Caco-2 (cell line): ENCODE results near the gene CHI3L1. TPM values are rescaled to one million over a fixed set of nuclear protein-coding genes. Genes with fewer than 3 reads are reported as not detected.

Source experiments
- BruUV-seq: library from RNA; stranded (reverse); fragments of 400-500 nt; replicated peaks from 2 replicates; lab custom pipeline; 2021; lab: Mats Ljungman, UMichigan
- CTCF ChIA-PET: fragments of 300-600 bp; sonication (Branson Sonifier 250); formaldehyde crosslinking; loops from one replicate; lab custom pipeline; 2022; ENCODE audit warnings: antibody characterized with exemption; lab: Charles Lee
- POLR2A ChIA-PET: fragments of 300-600 bp; sonication (Branson Sonifier 250); formaldehyde crosslinking; loops from one replicate; lab custom pipeline; 2022; ENCODE audit warnings: antibody characterized with exemption; lab: Charles Lee
- DNase-seq, 2 experiments: peaks; one replicate each; pipeline versions ENCODE4 v3.0.0 to v3.0.0-alpha.2; 2020 to 2022
- H3K27me3 ChIP-seq: replicated peaks from 2 replicates; pipeline ENCODE4 v1.6.0; 2011; ENCODE audit warnings: low read length; ENCODE audit not compliant: control insufficient read depth, insufficient read depth
- H3K36me3 ChIP-seq: 2 replicates; pipeline ENCODE4 v1.5.1; 2011; ENCODE audit warnings: low read length; ENCODE audit not compliant: control insufficient read depth, insufficient read depth
- H3K4me1 ChIP-seq: fragments of 250-450 bp; sonication (Bioruptor Pico); 2 replicates; pipeline ENCODE4 v1.5.1; 2020; ENCODE audit warnings: mild to moderate bottlenecking
- H3K4me3 ChIP-seq: 2 replicates; pipeline ENCODE4 v1.5.1; 2011; ENCODE audit warnings: low read depth, mild to moderate bottlenecking, control low read depth, low read length
- H3K9me3 ChIP-seq: fragments of 250-450 bp; sonication (Bioruptor Pico); 2 replicates; pipeline ENCODE4 v1.5.1; 2020; ENCODE audit warnings: mild to moderate bottlenecking, moderate library complexity
- H3K27ac Mint-ChIP-seq: one replicate; pipeline ENCODE4 v1.8.0; 2022; ENCODE audit warnings: mixed read lengths; ENCODE audit not compliant: unreplicated experiment
- H3K27me3 Mint-ChIP-seq: one replicate; pipeline ENCODE4 v1.8.0; 2022; ENCODE audit warnings: mixed read lengths; ENCODE audit not compliant: insufficient read depth, unreplicated experiment
- H3K36me3 Mint-ChIP-seq: one replicate; pipeline ENCODE4 v1.8.0; 2022; ENCODE audit warnings: mild to moderate bottlenecking, mixed read lengths; ENCODE audit not compliant: insufficient read depth, unreplicated experiment
- H3K4me1 Mint-ChIP-seq: one replicate; pipeline ENCODE4 v1.8.0; 2022; ENCODE audit warnings: low read depth, mixed read lengths; ENCODE audit not compliant: unreplicated experiment
- H3K4me3 Mint-ChIP-seq: one replicate; pipeline ENCODE4 v1.8.0; 2022; ENCODE audit warnings: mild to moderate bottlenecking, moderate library complexity, mixed read lengths; ENCODE audit not compliant: unreplicated experiment
- H3K9me3 Mint-ChIP-seq: one replicate; pipeline ENCODE4 v1.8.0; 2022; ENCODE audit warnings: mixed read lengths; ENCODE audit not compliant: unreplicated experiment
- CTCF ChIP-seq, 2 experiments: fragments of 200-600 bp in 1 of 2; IDR thresholded peaks; 1 replicate in 1 of 2; 2 replicates in 1 of 2; pipeline versions ENCODE4 v1.5.1 to v1.8.0; 2011 to 2022; ENCODE audit warnings: antibody characterized with exemption in 1 of 2, control low read depth in 1 of 2, inconsistent platforms in 1 of 2, low read depth in 1 of 2, low read length in 1 of 2, mild to moderate bottlenecking in 1 of 2, moderate library complexity in 1 of 2; ENCODE audit not compliant: insufficient read depth in 1 of 2, severe bottlenecking in 1 of 2, unreplicated experiment in 1 of 2
- intact Hi-C: fragments of 100-400 bp; cut with micrococcal nuclease; formaldehyde crosslinking; loops from one replicate; pipeline ENCODE4 v1.10.0; 2022; ENCODE audit not compliant: unreplicated experiment
- total RNA-seq: library from RNA; stranded (reverse); gene quantifications from 2 replicates; pipeline ENCODE4 v1.2.3, GENCODE V29; 2022

The CHI3L1 gene
- total RNA-seq, 1 experiment from 2014 or later, result 235 TPM

- no peak overlapping the region for H3K27ac Mint-ChIP-seq
- no peaks in the 10 kb centered on the region for H3K9me3 Mint-ChIP-seq
- ChIA-PET CTCF (interaction anchor here (1.1 to 1.2 kb wide), 2 partner anchors 18 to 26 kb away, joined by 3 read pairs; no protein-coding TSS in a partner anchor), POLR2A (no interaction called here)
- peaks cover 7% of the 10 kb centered on the region for H3K36me3 Mint-ChIP-seq
- Histone ChIP-seq H3K36me3 (no peaks in the 10 kb centered on the region), H3K4me1 (no peaks in the 10 kb centered on the region), H3K9me3 (no peaks in the 10 kb centered on the region), H3K4me3 (no peak overlapping the region), H3K27me3 (no peaks in the 10 kb centered on the region)
- peaks cover 14% of the 10 kb centered on the region for H3K4me1 Mint-ChIP-seq
- no peak for DNase-seq
- no TSS peak for BruUV-seq
- no peaks in the 10 kb centered on the region for H3K27me3 Mint-ChIP-seq
- intact Hi-C loops, result no loop called here
- no peak for TF ChIP-seq CTCF (IDR thresholded peaks at IDR 0.05; ENCODE audit: insufficient read depth in 1 of 2, low read depth in 1 of 2, low read length in 1 of 2, severe bottlenecking in 1 of 2, unreplicated experiment in 1 of 2)
- H3K4me3 Mint-ChIP-seq, result no peak overlapping the region
Observed at GRCh38 chr1:203146537-203146936, 40.0 kb downstream of the CHI3L1 start.

GRCh38 chr1:203146042-203146369 lies 40.5 kb downstream of the CHI3L1 start:
- Histone ChIP-seq H3K4me1 (no peaks in the 10 kb centered on the region), H3K4me3 (no peak overlapping the region), H3K9me3 (no peaks in the 10 kb centered on the region), H3K27me3 (no peaks in the 10 kb centered on the region), H3K36me3 (no peaks in the 10 kb centered on the region)
- peaks cover 12% of the 10 kb centered on the region for H3K4me1 Mint-ChIP-seq
- no peak overlapping the region for H3K27ac Mint-ChIP-seq
- POLR2A ChIA-PET, result no interaction called here
- intact Hi-C loops, result no loop called here
- H3K36me3 Mint-ChIP-seq, result peaks cover 7% of the 10 kb centered on the region
- H3K27me3 Mint-ChIP-seq, result no peaks in the 10 kb centered on the region
- TF ChIP-seq CTCF (IDR thresholded peaks at IDR 0.05; ENCODE audit: insufficient read depth in 1 of 2, low read depth in 1 of 2, low read length in 1 of 2, severe bottlenecking in 1 of 2, unreplicated experiment in 1 of 2), result no peak
- no peak overlapping the region for H3K4me3 Mint-ChIP-seq
- CTCF ChIA-PET, result interaction anchor here (1.0 to 1.2 kb wide), 2 partner anchors 18 to 28 kb away, joined by 3 read pairs; no protein-coding TSS in a partner anchor
- H3K9me3 Mint-ChIP-seq, result no peaks in the 10 kb centered on the region
- no TSS peak for BruUV-seq
- DNase-seq, result no peak

- H3K27me3 Mint-ChIP-seq, result no peaks in the 10 kb centered on the region
- no peaks in the 10 kb centered on the region for H3K9me3 Mint-ChIP-seq
- H3K4me1 ChIP-seq, result no peaks in the 10 kb centered on the region
- no TSS peak for BruUV-seq
- ChIA-PET CTCF (interaction anchor here (1.0 to 1.2 kb wide), 2 partner anchors 17 to 28 kb away, joined by 3 read pairs; no protein-coding TSS in a partner anchor), POLR2A (no interaction called here)
- DNase-seq, result no peak
- H3K27me3 ChIP-seq, result no peaks in the 10 kb centered on the region
- no peaks in the 10 kb centered on the region for H3K36me3 ChIP-seq
- TF ChIP-seq CTCF (IDR thresholded peaks at IDR 0.05; ENCODE audit: insufficient read depth in 1 of 2, low read depth in 1 of 2, low read length in 1 of 2, severe bottlenecking in 1 of 2, unreplicated experiment in 1 of 2), result no peak
- no peak overlapping the region for H3K4me3 Mint-ChIP-seq
- intact Hi-C loops, result no loop called here
- H3K36me3 Mint-ChIP-seq, result peaks cover 7% of the 10 kb centered on the region
- H3K9me3 ChIP-seq, result no peaks in the 10 kb centered on the region
- H3K4me1 Mint-ChIP-seq, result peaks cover 7% of the 10 kb centered on the region
- no peak overlapping the region for H3K27ac Mint-ChIP-seq
- no peak overlapping the region for H3K4me3 ChIP-seq
Observed at GRCh38 chr1:203145321-203146041, 41.0 kb downstream of the CHI3L1 start.
